GF-D8 (cell line): Measurements from ENCODE around the gene SPRR2F.

Experiments used
- DNase-seq: peaks from one replicate; lab custom pipeline; 2025; lab: John Stamatoyannopoulos, UW

SPRR2F gene

DNA sequence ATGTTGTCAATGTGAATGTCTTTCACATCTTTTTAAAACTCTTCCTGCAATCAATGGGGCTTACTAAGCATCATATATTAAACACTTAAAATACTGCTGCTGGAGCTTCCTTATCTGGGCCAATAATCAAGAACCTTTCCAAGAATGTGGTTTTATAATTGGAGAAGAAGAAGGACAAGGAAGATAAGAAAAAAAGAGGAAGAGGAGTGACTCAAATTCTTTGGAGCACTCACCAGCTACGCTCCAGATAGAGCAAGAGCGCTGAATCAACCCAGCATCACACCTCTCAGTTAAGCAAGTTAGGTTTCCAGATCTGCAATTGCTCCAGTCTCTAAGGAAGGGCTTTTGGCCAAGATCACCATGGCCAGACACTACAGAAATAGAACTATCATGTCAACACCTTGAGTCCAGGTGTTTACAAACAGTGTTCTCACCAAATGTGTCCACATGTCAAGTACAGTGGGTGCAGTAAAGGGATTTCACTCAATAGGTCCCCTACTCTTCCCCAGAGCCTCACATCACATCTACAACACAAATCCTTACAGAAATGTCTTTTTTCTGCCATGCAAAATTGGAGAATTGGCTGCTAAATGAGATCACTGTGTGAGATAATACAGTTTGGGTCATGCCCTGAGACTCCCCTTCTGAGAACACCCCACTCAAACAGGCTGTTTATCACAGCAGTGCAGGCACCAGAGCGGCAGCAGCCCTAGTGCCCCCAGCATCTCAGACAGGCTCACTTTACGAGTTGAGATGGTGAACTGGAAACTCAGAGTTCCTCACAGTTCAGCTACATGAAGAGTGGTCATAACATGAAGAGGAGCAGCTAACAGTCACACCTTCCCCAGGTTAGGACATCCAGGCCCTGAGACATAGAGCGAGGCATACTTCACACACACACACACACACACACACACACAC lies 40.2 kb downstream of the SPRR2F start:
- DNase-seq = no peak

DNA sequence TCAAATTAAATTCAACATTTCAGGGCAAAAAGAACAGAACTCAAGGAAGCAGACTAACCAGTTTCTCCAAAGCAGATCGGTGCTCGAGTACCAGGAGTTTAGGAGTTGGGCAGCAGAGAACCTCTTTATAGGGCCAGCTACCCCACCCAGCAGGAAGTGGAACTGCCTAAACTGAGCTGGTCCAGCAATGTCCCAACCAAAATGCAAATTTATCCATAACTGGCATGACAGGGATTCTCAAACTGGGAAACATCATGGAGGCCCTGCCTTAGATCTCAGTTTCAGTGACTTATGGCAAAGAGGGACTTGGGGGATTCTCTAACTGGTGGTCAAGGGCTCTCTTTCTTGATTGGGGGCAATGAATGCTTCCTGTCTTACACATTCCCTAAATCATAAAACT lies 41.8 kb downstream of the SPRR2F start, which contains the start of gene SPRR2B:
Gene SPRR2B, minus strand, starts transcription at position 101 of the 400 bp plus-strand sequence. CDS start 772 bp downstream, outside the sequence.
- no peak for DNase-seq

DNA sequence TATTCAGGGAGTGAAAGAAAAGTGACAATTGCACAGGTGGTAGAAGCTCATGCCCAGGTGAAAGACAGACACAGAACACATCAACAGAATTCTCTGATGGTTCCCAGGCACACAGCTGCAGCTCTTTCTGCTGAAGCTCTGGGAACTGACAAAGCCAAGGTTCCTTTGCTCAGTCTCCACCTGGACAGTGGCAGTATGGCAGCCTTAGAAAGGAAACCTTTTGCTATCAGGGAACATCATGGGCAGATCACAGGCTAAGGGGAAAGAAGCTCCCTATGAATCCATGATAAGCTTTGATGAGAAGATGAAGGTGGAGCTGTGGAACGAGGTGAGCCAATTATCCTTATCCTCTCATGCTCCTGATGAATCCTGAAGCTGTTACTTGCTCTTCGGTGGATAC lies 43.1 kb downstream of the SPRR2F start:
- no peak for DNase-seq
